HG03439 (cell line): Measurements from ENCODE around the gene CIZ1.
A peak's percentile ranks its signal among the peaks of the same experiment; 100 is the strongest.

Experiments
- ATAC-seq: cut with Tn5 transposase; IDR thresholded peaks from one replicate; pipeline ENCODE4 v1.9.1; 2021; ENCODE audit warnings: mild to moderate bottlenecking, moderate library complexity; ENCODE audit not compliant: unreplicated experiment

CIZ1 gene

DNA sequence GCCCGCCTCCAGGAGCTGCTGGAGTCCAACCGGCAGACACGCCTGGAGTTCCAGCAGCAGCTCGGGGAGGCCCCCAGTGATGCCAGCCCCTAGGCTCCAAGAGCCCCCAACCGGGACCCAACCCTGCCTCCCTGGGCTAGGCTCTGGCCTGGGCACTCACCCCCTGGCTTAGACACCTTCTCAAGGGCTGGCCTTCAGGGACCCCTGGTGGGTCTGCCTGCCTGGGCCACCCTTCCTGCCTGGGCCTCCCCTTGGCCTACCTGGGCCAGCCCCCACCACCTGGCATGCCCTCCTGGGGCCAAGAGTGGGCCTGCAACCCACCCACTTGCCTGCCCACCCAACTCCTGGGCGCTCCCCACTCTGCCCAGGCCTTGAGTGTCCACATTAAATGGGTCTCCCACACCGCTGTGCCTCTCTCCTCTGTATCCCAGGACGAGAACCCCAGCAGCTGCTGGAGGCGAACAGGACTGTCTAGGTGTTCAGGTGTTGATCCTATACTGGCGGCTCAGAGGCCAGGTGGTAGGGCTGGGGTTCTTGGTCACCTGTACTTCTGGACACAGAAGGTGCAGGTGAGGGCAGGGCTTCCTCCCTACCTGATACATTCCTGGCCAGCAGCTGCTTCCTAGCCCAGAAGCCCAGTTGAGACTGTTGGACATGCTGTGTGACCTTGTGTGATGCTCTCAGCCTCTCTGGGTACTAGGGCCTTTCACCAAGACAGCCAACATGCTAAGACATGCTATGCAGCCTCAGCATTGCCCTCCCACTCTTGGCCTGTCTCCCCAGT lies 27.7 kb downstream of the CIZ1 start:
- no peak for ATAC-seq

- ATAC-seq, result no peak
Observed at GRCh38 chr9:128163027-128163515, 28.3 kb downstream of the CIZ1 start.

- ATAC-seq, result no peak
Observed at GRCh38 chr9:128162215-128163026, 29.0 kb downstream of the CIZ1 start.

DNA sequence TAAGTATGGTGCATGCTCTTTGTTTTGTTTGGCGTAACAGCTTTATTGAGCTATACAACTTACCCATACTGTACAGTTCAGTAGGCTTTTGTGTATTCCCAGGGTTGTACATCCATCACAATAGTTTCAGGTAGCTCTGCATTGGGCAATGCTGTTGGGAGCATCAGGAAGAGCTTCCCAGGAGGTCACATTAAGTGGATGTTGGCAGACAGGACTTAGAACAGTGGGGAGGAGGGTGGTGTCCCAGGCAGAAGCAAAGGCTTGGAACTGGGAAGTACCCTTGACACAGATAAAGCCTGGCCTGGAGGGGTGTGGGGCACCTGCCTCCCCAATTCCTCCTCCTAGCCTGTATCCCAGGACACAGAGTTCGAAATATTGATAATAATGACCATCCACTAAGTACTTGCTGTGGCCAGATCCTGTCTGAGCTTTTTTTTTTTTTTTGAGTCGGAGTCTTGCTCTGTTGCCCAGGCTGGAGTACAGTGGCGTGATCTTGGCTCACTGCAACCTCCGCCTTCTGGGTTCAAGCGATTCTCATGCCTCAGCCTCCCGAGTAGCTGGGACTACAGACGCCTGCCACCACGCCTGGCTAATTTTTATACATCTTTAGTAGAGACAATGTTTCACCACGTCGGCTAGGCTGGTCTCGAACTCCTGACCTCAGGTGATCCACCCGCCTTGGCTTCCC lies 30.0 kb downstream of the CIZ1 start:
- ATAC-seq, result no peak

DNA sequence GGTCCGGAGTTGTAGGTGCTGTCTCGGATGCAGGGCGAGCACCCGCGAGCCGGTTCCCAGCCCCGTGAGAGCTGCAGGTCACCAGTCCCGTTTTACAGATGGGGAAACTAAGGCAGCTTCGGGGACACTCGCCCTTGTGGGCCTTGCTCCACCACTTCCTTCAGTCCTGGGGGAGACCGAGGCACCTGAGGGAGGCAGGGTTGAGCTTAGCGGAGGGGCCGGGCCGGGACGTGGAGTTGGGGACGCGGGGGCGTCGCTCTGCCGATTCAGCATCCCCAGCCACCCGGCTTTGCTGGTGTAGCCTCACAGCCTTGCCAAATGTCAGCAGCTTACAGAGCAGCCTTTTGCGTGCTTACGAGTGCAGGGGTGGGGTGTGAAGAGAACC lies 30.8 kb downstream of the CIZ1 start:
- ATAC-seq, result peak; percentile 11

DNA sequence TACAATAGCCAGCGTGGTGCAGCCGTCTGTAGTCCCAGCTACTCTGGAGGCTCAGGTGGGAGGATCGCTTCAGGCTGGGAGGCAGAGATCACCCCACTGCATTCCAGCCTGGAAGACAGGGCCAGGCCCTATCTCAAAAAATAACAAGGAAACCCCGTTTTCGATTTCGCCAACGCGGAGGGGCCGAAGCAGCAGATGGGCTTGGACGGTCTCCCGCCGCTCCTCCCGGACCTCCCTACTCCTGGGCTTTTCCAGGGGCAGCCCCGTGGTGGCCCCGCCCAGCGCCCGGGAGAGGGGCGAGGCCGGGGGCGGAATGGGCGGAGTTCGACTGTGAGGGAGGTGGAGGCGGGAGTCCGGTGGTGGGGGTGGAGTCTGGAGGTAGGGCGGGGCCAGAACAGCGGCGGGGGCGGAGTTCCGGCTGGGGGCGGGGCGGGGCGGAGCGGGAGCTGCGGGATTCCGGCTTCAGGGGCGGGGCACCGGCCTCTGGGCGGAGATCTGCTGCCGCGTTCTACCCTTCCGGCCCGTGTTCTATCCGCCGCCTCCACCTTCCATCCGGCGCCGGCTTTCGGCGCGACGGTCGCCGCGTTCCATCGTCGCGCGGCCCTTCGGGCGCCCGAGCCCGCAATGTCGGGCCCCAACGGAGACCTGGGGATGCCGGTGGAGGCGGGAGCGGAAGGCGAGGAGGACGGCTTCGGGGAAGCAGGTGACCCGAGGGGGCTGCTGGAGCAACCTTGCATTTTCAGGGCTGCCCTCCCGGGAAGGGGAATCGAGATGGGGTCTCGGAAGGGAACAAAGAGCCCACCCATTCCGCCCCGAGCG lies 31.4 kb downstream of the CIZ1 start, which contains the start of gene BBLN:
Gene BBLN, plus strand, starts transcription at position 482 of the 819 bp plus-strand sequence. Its CDS starts 143 bp downstream, at position 625.
- peak; percentile 70 for ATAC-seq

- ATAC-seq, result no peak
Observed at GRCh38 chr9:128159522-128159783, 31.9 kb downstream of the CIZ1 start.

DNA sequence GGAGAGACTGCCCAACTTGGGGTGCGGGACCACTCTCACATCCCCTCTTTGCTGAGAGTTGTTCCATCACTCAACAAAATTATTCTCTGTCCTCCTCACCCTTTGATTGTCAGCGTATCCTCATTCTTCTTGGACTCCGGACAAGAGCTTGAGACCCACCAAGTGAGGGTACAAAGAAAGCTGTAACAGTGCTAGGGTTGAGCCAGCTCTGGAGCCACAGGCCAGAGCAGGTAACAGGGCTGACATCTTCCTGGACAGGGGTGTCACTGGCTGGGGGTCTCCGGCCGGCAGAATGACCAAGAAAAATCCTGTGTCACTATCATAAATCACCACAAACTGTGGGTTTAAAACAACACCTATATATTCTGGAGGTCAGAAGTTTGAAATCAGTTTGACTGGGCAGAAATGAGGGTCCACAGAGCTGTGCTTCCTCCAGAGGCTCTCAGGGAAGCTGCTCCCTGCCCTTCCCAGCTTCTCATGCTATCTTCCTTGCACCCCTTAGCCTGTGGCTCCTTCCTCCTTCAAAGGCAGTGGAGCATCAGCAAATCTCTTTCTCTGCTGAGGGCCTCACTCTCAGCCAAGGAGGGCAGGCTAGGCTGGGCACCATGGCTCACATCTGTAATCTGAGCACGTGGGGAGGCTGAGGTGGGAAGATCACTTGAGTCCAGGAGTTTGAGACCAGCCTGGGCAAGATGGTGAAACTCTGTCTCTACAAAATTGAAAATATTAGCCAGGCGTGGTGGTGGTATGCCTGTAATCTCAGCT lies 35.5 kb downstream of the CIZ1 start:
- ATAC-seq, result no peak

DNA sequence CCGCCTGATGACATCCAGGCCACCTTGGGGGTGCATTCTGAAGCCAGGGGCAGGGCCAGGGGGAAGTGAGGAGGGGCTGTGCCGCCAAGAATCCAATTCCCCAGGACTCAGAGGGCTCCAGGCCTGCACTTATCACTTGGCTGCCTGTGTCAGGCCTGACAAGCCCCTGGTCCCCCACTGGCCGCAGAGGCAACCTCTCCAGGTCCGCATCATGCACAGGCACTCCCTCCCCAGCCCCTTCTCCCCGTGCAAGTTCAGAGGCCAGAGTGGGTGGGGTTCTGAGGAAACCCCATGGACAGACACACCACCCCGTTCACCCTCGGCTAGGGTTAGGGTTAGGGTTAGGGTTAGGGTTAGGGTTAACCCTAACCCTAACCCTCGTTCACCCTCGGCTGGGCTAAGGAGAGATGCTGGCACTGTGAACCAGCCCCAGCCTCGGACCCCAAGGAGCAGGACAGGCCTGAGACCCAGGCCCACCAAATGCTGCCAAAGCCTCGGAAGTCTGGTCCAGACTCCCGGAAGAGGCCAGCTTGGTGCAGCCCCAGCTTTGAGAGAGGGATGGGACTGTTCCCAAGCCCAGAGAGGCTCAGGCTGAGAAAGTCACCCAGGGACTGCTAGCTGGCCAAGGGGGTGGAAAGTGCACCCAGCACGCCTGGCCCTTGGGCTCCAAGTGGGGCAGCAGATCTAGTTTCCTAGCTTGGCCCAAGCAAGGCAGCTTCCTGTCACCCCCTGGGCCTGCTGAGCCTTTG lies 37.3 kb downstream of the CIZ1 start:
- ATAC-seq, result no peak

- no peak for ATAC-seq
Observed at GRCh38 chr9:128153060-128153946, 38.1 kb downstream of the CIZ1 start.

DNA sequence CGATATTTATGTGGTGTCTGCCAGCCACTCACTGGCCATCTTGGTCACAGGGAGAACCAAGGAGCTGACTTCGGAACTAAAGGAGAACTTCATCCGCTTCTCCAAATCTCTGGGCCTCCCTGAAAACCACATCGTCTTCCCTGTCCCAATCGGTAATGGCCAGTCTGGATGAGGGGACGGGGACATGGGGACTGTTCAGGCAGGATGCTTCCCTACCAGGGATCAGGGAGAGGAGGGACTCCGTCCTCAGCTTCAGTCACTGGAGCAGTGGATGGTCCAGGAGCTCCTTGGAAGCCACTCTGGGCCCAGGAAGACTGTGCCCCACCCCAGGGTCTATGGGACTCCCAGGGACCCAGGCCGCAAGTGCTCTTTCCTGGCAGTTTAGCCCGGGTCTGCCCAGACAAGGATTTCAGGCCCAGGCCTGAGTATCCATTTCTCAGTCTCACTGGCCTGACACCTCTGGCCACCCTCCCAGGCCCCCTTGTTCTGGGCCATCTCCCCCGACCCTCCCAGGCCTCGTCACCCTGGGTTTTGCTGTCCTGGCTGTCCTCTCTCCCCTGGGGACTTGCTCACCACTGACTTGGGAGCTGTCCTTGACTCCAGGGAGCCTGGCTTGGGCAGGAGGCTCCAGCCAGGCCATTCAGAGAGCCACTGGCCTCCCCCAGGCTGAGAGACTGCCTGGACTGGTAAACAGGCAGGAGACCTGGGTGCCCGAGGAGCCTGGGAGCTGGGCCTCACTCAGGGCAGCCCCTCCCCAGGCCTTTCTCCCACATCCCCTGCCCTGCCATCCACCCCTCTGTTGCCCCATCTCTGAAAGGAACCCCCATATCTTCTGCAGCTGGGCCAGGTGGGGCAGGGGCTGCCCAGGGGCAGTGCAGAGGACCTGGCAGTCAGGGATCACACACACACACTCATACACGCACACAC lies 39.0 kb downstream of the CIZ1 start:
- ATAC-seq, result no peak

GRCh38 chr9:128151309-128152132 lies 39.9 kb downstream of the CIZ1 start:
- ATAC-seq, result no peak

DNA sequence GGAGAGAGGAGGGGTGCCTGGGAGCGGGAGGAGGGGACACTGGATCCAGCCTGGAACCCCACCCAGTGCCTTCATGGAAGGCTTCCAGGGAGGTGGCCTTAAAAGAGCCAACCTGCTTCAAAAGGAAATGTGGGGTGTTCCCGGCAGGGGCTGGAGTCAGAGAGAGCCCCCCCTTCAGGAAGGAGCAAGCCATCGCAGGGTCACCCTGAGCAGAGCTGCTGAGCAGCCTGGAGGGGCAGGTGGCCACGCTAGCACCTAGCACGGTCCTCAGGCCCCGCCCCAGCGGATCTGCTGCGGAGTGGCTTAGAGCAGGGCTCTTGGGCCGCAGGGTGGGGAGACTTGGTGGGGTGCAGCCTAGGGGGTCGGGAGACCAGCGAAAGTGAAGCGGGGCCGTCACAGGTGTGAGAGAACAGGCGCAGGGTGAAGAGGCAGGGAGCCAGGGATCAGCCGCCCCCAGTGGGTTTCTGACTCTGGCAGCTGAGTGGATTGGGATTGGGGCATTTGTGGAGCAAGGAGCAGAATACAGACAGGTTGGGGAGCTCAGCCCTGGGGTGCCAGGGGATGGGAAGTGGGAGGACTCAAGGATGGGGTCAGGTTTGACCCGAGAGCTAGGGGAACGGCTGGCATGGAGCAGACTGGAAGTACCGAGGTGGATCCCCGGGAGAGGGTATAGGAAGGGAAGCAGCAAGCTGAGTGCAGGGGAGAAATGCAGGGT lies 40.6 kb downstream of the CIZ1 start:
- no peak for ATAC-seq

DNA sequence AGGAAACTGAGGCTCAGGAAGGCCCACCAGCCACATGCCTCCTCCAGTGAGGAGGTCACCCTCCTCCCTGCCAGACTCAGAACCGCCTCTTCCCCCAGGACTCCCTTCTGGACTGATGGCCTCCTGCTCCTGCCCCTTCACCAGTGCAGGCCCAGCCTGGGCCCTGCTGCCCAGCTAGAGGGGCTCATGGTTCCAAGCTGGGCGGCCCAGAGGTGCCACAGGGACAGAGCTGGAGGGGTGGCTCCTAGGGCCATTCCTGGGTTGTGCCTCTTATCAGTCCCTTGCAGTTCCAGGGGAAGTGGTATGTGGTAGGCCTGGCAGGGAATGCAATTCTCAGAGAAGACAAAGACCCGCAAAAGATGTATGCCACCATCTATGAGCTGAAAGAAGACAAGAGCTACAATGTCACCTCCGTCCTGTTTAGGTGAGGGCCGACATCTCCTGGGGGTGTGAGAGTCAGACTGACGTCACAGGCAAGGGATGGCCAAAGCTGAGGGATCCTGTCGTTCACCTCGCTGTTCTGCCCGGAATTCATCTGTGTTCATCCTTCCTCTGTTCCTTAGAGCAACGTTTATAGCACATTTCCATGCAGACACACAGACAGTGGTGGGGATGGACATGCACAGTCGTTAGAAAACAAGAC lies 41.3 kb downstream of the CIZ1 start:
- ATAC-seq, result no peak

DNA sequence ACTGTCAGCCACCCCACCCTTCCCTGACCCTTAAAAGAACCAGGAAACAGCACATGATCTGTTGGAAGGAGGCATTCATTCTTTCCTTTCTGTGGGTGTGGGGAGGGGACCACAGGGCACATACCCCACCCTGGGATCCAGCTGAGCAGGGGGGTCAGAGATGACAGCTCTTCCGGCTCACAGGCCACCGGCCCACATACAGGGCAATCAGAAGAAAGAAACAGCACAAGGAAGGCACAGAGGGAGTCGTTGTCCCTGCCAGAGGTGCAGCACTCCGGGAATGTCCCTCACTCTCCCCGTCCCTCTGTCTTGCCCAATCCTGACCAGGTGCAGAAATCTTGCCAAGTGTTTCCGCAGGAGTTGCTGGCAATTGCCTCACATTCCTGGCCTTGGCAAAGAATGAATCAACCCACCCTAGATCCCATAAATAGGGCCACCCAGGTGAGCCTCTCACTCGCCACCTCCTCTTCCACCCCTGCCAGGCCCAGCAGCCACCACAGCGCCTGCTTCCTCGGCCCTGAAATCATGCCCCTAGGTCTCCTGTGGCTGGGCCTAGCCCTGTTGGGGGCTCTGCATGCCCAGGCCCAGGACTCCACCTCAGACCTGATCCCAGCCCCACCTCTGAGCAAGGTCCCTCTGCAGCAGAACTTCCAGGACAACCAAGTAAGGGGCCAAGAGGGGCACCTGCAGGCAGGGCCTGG lies 42.2 kb downstream of the CIZ1 start, which contains the start of gene LCN2:
Gene LCN2, plus strand, starts transcription at position 453 of the 701 bp plus-strand sequence. Its CDS starts 73 bp downstream, at position 526.
- ATAC-seq, result no peak
